DND-41 (cell line): Measurements from ENCODE around the gene ARHGAP24.

Source experiments
- ATAC-seq: fragments of 200-7000 bp; cut with Tn5 transposase; 3 replicates; pipeline ENCODE4 v1.9.1; 2021; ENCODE audit warnings: low read depth; ENCODE audit not compliant: insufficient read depth
- DNase-seq: peaks from one replicate; pipeline ENCODE4 v3.0.0-alpha.2; 2020
- H2AFZ ChIP-seq: 2 replicates; pipeline ENCODE4 v1.6.0; 2012; ENCODE audit warnings: low read depth, low read length
- H3K27ac ChIP-seq: 2 replicates; pipeline ENCODE4 v1.5.1; 2012; ENCODE audit warnings: low read length, inconsistent platforms
- H3K27me3 ChIP-seq: fragments of 200-600 bp; sonication (generic); 2 replicates; pipeline ENCODE4 v1.6.0; 2012; ENCODE audit warnings: low read length, mild to moderate bottlenecking, inconsistent platforms; ENCODE audit not compliant: insufficient read depth, poor library complexity
- H3K36me3 ChIP-seq: 2 replicates; pipeline ENCODE4 v1.5.1; 2012; ENCODE audit warnings: low read length, inconsistent platforms; ENCODE audit not compliant: insufficient read depth
- H3K4me1 ChIP-seq: 2 replicates; pipeline ENCODE4 v1.5.1; 2012; ENCODE audit warnings: mild to moderate bottlenecking, low read length; ENCODE audit not compliant: insufficient read depth
- H3K4me2 ChIP-seq: 2 replicates; pipeline ENCODE4 v1.6.0; 2012; ENCODE audit warnings: mild to moderate bottlenecking, moderate library complexity, low read length, inconsistent platforms; ENCODE audit not compliant: insufficient read depth
- H3K4me3 ChIP-seq, 2 experiments: fragments of 200-600 bp in 1 of 2; shearing (Covaris generic) in 1 of 2; 2 replicates each; pipeline ENCODE4 v1.5.1; 2012 to 2016; ENCODE audit warnings: inconsistent platforms in 2 of 2, low read length in 2 of 2, mild to moderate bottlenecking in 2 of 2, low read depth in 1 of 2, moderate library complexity in 1 of 2
- H3K79me2 ChIP-seq: 2 replicates; pipeline ENCODE4 v1.6.0; 2012; ENCODE audit warnings: low read length, inconsistent platforms; ENCODE audit not compliant: insufficient read depth
- H3K9ac ChIP-seq: 2 replicates; pipeline ENCODE4 v1.6.0; 2012; ENCODE audit warnings: low read depth, mild to moderate bottlenecking, inconsistent platforms, low read length, moderate library complexity
- H3K9me3 ChIP-seq: 2 replicates; pipeline ENCODE4 v1.5.1; 2012; ENCODE audit warnings: low read length, moderate library complexity, mild to moderate bottlenecking, inconsistent platforms; ENCODE audit not compliant: insufficient read depth, severe bottlenecking
- H4K20me1 ChIP-seq: 2 replicates; pipeline ENCODE4 v1.6.0; 2012; ENCODE audit warnings: low read length; ENCODE audit not compliant: insufficient read depth
- CTCF ChIP-seq: IDR thresholded peaks from 2 replicates; pipeline ENCODE4 v1.5.1; 2012; ENCODE audit warnings: borderline replicate concordance, low read length, moderate library complexity, mild to moderate bottlenecking; ENCODE audit not compliant: poor library complexity, severe bottlenecking; ENCODE audit errors: extremely low read depth
- EZH2 ChIP-seq: IDR thresholded peaks from 3 replicates; pipeline ENCODE4 v1.6.1; 2012; ENCODE audit warnings: borderline replicate concordance, low read depth, mild to moderate bottlenecking, moderate library complexity, low read length, inconsistent platforms; ENCODE audit not compliant: severe bottlenecking

The ARHGAP24 gene

GRCh38 chr4:85445050-85445639 is 29.8 kb upstream of the ARHGAP24 start:
- no peak for TF ChIP-seq CTCF
- Histone ChIP-seq H4K20me1 (no peaks in the 10 kb centered on the region), H3K4me3 (no peak overlapping the region), H3K4me2 (no peak overlapping the region), H3K79me2 (no peaks in the 10 kb centered on the region), H3K4me1 (no peaks in the 10 kb centered on the region), H3K36me3 (no peaks in the 10 kb centered on the region), H3K27me3 (no peaks in the 10 kb centered on the region), H3K9ac (no peak overlapping the region), H3K9me3 (no peaks in the 10 kb centered on the region), H2AFZ (no peak overlapping the region), H3K27ac (no peak overlapping the region)
- DNase-seq (no peak), ATAC-seq (no peak)

GRCh38 chr4:85446141-85446861 is 28.6 kb upstream of the ARHGAP24 start:
- H3K9ac ChIP-seq: no peak overlapping the region
- H4K20me1 ChIP-seq: no peaks in the 10 kb centered on the region
- no peak overlapping the region for H3K4me3 ChIP-seq
- DNase-seq: no peak
- H3K27ac ChIP-seq: no peak overlapping the region
- no peaks in the 10 kb centered on the region for H3K9me3 ChIP-seq
- no peak for ATAC-seq
- no peak overlapping the region for H2AFZ ChIP-seq
- no peaks in the 10 kb centered on the region for H3K27me3 ChIP-seq
- no peak for TF ChIP-seq CTCF
- no peak for TF ChIP-seq EZH2
- H3K4me2 ChIP-seq: no peak overlapping the region
- no peaks in the 10 kb centered on the region for H3K79me2 ChIP-seq
- no peaks in the 10 kb centered on the region for H3K36me3 ChIP-seq
- H3K4me1 ChIP-seq: no peaks in the 10 kb centered on the region

- ATAC-seq: no peak
These were observed 25.8 kb upstream of the ARHGAP24 start for GRCh38 chr4:85448906-85449890.

More at GRCh38 chr4:85448906-85449890, 25.8 kb upstream of the ARHGAP24 start:
- H3K4me3 ChIP-seq: no peak overlapping the region
- TF ChIP-seq EZH2 (no peak), CTCF (no peak)
- no peaks in the 10 kb centered on the region for H3K9me3 ChIP-seq
- DNase-seq: no peak
- H3K36me3 ChIP-seq: no peaks in the 10 kb centered on the region
- no peak overlapping the region for H3K9ac ChIP-seq
- no peak overlapping the region for H2AFZ ChIP-seq
- no peaks in the 10 kb centered on the region for H3K4me1 ChIP-seq
- H3K27me3 ChIP-seq: no peaks in the 10 kb centered on the region
- no peak overlapping the region for H3K27ac ChIP-seq
- H4K20me1 ChIP-seq: no peaks in the 10 kb centered on the region
- H3K4me2 ChIP-seq: no peak overlapping the region
- no peaks in the 10 kb centered on the region for H3K79me2 ChIP-seq
